Measurements from ENCODE around the gene CCR5.
"Not testable (repeated sequence)": the region's sequence is repeated elsewhere in the genome, so short reads cannot be mapped to it uniquely, and the experiment has no call there.

Gene CCR5

GRCh38 chr3:46370839-46371518 is at the start of gene CCR5:
TSS of gene CCR5 (plus strand) at chr3:46370946. CDS start at chr3:46372903, 1,957 bp downstream.
- DNase-seq, result peak; percentile 51

GRCh38 chr3:46321461-46322104 is 49.2 kb upstream of the CCR5 start:
- no peak for DNase-seq

DNA sequence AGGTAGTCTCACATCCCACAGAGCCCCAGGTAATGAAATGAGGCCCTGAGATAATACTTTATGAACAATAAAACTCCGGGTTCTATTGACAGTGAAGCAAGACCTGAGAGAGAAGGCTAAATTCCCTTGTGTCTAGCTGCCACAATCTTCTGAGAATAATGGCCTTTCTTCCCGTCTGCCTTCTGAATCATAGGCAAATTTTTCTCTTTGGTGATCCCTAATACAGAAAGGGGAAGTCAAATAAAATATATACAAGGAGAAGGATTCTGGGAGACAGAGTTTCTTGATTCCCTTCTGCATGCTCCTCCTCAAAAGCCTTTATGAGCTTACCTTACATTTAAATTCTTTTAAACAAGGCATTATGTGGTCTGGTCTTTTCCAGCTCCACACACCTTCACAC is 46.7 kb upstream of the CCR5 start:
- DNase-seq, result no peak

GRCh38 chr3:46325645-46326300 is 45.0 kb upstream of the CCR5 start:
- DNase-seq, result no peak

- DNase-seq, result not testable (repeated sequence)
Observed at GRCh38 chr3:46330676-46331075, 40.1 kb upstream of the CCR5 start.

DNA sequence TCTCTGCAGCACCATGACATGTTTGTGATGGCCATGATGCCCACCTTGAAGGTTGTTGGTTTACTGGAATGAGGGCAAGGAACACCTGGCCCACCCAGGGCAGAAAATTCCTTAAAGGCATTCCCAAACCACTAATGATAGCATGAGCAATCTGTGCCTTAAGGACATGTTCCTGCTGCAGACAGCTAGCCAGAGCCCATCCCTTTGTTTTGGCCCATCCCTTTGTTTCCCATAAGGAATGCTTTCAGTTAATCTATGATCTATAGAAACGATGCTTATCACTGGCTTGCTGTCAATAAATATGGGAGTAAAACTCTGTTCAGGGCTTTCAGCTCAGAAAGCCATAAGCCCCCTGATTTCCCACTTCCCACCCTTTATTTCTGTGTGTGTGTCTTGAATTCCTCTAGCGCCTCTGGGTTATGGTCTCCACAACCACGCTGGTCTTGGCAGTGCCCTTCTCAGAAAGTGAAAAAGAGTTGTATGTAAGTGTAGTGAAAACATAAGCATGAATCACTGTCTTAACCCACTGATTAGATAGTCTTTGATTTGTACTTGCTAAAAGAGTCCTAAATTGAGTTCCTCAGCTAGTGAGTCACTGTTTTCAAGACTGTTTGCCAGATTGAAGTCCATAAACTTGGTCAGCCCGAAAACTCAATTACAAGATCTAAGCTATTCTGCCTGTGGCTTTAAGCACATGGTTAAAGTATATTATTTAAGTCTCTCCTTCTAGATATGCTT is 35.8 kb upstream of the CCR5 start:
- DNase-seq, result no peak

DNA sequence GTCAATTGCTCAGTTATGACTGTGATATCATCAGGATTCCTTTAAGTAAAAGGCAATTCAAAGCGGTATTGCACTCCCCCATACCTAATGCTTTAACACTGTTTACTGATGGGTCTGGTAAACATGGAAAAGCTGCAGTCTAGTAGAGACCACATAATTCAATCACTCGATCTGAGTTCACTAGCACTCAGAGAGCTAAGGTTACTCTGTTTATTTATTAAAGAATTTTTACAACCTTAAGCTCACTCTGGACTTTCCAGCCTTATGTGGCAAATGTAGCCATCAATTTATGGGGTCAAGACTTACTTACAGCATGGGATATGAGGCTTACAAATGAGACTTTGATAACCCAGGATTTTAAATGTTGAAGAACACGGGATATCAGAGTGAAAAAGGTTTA is 35.2 kb upstream of the CCR5 start:
- DNase-seq, result no peak

- no peak for DNase-seq
Observed at GRCh38 chr3:46337911-46338310, 32.8 kb upstream of the CCR5 start.

DNA sequence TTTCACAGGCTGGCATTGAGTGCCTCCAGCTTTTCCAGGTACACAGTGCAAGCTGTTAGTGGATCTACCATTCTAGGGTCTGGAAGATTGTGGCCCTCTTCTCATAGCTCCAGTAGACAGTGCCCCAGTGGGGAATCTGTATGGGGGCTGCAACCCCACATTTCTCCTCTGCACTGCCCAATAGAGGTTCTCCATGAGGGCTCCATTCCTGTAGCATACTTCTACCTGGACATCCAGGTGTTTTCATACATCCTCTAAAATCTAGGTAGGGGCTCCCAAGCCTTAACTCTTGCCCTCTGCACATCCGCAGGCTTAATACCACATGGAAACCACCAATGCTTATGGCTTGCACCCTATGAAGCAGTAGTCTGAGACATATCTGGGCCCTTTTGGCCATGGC is 31.9 kb upstream of the CCR5 start:
- DNase-seq, result no peak

DNA sequence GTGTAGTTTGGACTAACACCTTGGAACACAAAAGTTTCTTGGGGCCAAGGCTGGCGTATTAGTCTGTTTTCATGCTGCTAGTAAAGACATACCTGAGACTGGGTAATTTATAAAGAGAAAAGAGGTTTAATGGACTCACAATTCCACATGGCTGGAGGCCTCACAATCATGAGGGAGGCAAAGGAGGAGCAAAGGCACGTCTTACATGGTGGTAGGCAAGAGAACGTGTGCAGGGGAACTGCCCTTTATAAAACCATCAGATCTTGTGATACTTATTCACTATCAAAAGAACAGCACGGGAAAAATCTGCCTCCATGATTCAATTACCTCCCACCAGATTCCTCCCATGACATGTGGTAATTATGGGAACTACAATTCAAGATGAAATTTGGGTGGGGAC is 26.3 kb upstream of the CCR5 start:
- no peak for DNase-seq

GRCh38 chr3:46348823-46349482 is 21.8 kb upstream of the CCR5 start:
- no peak for DNase-seq

GRCh38 chr3:46349484-46350261 is 21.1 kb upstream of the CCR5 start:
- no peak for DNase-seq

DNA sequence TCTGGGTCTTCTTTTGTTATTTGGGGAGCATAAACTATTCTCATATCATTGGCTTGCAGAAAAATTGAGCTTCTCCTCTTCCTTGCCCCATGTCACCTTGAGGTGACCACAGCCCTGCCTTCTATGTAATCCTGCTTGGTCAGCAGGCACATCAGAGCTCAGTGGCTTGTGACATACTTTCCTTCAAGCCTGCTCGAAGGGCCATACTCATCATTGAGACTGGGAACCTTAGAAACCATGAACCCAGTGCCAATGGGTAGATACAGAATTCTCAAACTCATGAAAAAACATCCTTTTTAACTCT is 20.5 kb upstream of the CCR5 start:
- DNase-seq, result no peak

DNA sequence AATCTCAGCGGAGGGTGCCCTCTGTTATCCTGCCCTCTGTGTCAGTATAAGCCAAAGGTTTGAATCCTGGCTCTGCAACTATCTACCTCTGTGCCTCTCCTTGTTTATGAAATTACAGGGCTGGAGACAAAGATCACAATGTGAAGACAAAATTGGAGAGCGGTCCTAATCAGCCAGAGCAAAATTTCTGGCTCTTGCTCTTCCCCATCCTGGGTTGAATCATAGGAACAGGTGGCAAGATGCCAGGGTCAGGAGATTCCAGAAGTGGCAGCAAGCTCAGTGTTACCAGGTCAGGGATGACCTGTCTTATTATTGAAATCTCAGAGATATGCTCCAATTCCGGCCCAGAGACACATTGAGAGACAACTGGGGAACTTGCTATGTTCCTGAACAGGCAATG is 19.1 kb upstream of the CCR5 start:
- no peak for DNase-seq

- DNase-seq, result no peak
Observed at GRCh38 chr3:46353090-46353489, 17.7 kb upstream of the CCR5 start.

DNA sequence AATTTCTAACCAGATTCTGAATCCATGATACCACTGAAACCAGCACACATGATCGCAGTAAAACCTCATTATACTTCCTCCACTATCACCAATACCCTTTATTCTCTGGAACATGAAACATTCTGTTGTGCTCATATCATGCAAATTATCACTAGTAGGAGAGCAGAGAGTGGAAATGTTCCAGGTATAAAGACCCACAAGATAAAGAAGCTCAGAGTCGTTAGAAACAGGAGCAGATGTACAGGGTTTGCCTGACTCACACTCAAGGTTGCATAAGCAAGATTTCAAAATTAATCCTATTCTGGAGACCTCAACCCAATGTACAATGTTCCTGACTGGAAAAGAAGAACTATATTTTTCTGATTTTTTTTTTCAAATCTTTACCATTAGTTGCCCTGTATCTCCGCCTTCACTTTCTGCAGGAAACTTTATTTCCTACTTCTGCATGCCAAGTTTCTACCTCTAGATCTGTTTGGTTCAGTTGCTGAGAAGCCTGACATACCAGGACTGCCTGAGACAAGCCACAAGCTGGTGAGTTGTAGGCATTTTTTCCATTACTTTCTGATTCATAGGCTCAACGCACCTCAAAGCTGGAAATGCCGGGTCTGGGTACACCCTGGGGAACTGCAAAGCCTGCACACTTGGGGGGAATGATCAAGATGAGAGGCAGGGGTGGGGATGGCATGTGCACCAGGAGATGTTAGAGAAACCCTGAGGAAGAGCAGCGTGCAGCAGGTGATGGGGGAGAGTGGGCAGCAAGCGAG is 16.9 kb upstream of the CCR5 start, which contains the start of gene CCR2:
Gene CCR2 (plus strand): TSS at position 465 of the 764 bp plus-strand sequence. CDS start 3,417 bp downstream, outside the sequence.
- DNase-seq, result no peak

DNA sequence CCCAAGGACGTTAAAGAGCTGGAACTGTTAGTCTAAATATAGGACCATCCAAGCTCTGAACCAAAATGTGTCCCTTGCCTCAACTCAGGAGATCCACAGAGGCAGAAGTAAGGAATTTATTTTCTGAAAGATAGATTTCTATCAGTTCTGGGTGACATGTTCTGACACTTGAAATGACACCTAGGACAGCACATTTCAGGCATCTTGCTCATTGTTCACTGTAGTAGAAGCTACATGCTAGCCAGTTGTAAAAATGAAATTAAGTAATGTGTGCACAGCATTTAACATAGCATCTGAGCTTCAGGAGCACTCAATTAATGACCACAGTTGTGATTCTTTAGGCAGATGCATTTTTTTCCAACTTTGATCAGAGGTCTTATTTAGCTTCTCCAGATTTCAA is 16.3 kb upstream of the CCR5 start:
- no peak for DNase-seq

GRCh38 chr3:46354984-46355383 is 15.8 kb upstream of the CCR5 start:
- DNase-seq, result no peak

DNA sequence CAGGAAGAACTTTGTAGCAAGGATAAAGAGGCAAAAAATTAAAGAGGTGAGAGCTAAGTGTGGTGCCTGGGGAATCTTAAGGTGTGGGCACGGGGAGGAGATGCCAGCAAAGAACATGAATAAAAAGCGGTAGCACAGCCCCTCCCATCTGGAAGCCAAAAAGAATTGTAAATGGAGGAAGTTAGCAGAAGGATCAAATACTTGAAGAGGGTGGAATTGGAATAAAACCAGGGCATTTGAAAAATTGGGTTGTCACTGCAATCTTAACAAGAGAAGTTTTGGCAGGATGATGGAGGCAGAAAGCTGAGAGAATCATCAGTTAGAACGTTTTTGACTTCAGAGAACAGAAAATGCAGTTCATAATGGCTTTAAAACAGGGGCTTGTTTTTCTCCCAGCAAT is 14.5 kb upstream of the CCR5 start:
- DNase-seq, result no peak

- no peak for DNase-seq
Observed at GRCh38 chr3:46356909-46357308, 13.8 kb upstream of the CCR5 start.

GRCh38 chr3:46358466-46358865 is 12.3 kb upstream of the CCR5 start:
- DNase-seq, result no peak

Data from CD4-positive, alpha-beta T cell treated with Interleukin-6 for 4 hours (primary cell).